ENCODE measurements around the gene HIPK2.

HIPK2 gene

GRCh38 chr7:139526578-139527544, 250.9 kb downstream of the HIPK2 start:
- Histone ChIP-seq H3K4me1 (ENCODE audit: control insufficient read depth, insufficient read depth, low read length, poor library complexity, severe bottlenecking) (no peaks in the 10 kb centered on the region), H3K9me3 (ENCODE audit: control insufficient read depth, low read length) (no peaks in the 10 kb centered on the region), H3K36me3 (ENCODE audit: control insufficient read depth, insufficient read depth, low read length) (no peaks in the 10 kb centered on the region), H3K4me3 (ENCODE audit: insufficient read depth, low read depth, low read length, poor library complexity, severe bottlenecking) (no peak overlapping the region), H3K27me3 (replicated peaks; ENCODE audit: control insufficient read depth, insufficient read depth, low read length, poor library complexity, severe bottlenecking) (peaks cover 6% of the 10 kb centered on the region), H3K27ac (ENCODE audit: insufficient read depth, low read length, poor library complexity, severe bottlenecking) (no peak overlapping the region)
- DNase-seq, result no peak

- Histone ChIP-seq H3K27ac (ENCODE audit: insufficient read depth, low read length, poor library complexity, severe bottlenecking) (no peak overlapping the region), H3K4me3 (ENCODE audit: insufficient read depth, low read depth, low read length, poor library complexity, severe bottlenecking) (no peak overlapping the region), H3K36me3 (ENCODE audit: control insufficient read depth, insufficient read depth, low read length) (no peaks in the 10 kb centered on the region), H3K27me3 (replicated peaks; ENCODE audit: control insufficient read depth, insufficient read depth, low read length, poor library complexity, severe bottlenecking) (peaks cover 6% of the 10 kb centered on the region), H3K9me3 (ENCODE audit: control insufficient read depth, low read length) (no peaks in the 10 kb centered on the region), H3K4me1 (ENCODE audit: control insufficient read depth, insufficient read depth, low read length, poor library complexity, severe bottlenecking) (no peaks in the 10 kb centered on the region)
- no peak for DNase-seq
Measured at GRCh38 chr7:139525750-139526149, 252.0 kb downstream of the HIPK2 start.

GRCh38 chr7:139525239-139525638, 252.6 kb downstream of the HIPK2 start:
- Histone ChIP-seq H3K4me1 (ENCODE audit: control insufficient read depth, insufficient read depth, low read length, poor library complexity, severe bottlenecking) (no peaks in the 10 kb centered on the region), H3K36me3 (ENCODE audit: control insufficient read depth, insufficient read depth, low read length) (no peaks in the 10 kb centered on the region), H3K9me3 (ENCODE audit: control insufficient read depth, low read length) (no peaks in the 10 kb centered on the region), H3K27me3 (replicated peaks; ENCODE audit: control insufficient read depth, insufficient read depth, low read length, poor library complexity, severe bottlenecking) (peaks cover 6% of the 10 kb centered on the region), H3K27ac (ENCODE audit: insufficient read depth, low read length, poor library complexity, severe bottlenecking) (no peak overlapping the region), H3K4me3 (ENCODE audit: insufficient read depth, low read depth, low read length, poor library complexity, severe bottlenecking) (no peak overlapping the region)
- no peak for DNase-seq

DNA sequence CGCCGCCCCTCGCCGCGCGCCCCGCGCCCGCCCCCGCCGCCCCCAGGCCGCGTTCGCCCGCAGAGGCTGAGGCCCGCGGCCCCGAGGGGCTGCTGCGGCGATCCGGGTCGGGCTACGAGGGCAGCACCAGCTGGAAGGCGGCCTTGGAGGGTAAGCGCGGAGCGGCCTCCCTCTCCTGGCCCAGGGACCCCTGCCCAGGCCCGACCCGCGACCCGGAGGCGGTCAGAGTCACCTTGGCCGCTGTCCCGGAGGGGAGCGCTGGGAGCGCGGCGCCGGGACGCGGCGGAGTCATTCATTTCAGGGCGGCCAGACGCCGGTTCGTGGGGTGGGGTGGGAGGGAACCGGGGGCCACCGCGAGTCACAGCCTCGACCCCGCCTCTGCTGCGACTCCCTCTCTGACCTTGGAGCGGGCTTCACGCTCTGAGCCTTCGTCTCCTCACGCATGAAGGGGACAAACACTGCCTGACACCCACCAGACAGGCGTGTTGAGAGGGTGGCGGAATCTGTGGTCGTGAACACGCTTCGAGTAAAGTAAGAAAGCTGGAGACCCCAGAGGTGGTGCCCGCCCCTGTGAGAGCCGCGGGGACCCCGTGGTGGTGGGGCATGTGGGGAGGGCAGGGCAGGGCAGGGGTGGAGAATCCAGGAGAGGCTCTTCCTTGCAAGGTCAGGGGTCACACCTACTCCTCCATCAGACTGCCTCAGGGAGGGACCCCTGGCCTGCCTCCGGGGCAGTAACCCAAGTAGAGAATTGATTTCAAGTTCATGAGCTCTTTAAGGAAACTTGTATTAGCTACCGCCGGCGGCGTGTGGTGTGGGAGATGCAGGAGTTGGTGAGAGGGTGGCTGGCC, 253.6 kb downstream of the HIPK2 start:
- H3K4me1 ChIP-seq (ENCODE audit: control insufficient read depth, insufficient read depth, low read length, poor library complexity, severe bottlenecking), result no peaks in the 10 kb centered on the region
- H3K4me3 ChIP-seq (ENCODE audit: insufficient read depth, low read depth, low read length, poor library complexity, severe bottlenecking), result no peak overlapping the region
- no peaks in the 10 kb centered on the region for H3K36me3 ChIP-seq (ENCODE audit: control insufficient read depth, insufficient read depth, low read length)
- H3K27ac ChIP-seq (ENCODE audit: insufficient read depth, low read length, poor library complexity, severe bottlenecking), result no peak overlapping the region
- H3K27me3 ChIP-seq (replicated peaks; ENCODE audit: control insufficient read depth, insufficient read depth, low read length, poor library complexity, severe bottlenecking), result peaks cover 6% of the 10 kb centered on the region
- H3K9me3 ChIP-seq (ENCODE audit: control insufficient read depth, low read length), result no peaks in the 10 kb centered on the region
- DNase-seq, result no peak

DNA sequence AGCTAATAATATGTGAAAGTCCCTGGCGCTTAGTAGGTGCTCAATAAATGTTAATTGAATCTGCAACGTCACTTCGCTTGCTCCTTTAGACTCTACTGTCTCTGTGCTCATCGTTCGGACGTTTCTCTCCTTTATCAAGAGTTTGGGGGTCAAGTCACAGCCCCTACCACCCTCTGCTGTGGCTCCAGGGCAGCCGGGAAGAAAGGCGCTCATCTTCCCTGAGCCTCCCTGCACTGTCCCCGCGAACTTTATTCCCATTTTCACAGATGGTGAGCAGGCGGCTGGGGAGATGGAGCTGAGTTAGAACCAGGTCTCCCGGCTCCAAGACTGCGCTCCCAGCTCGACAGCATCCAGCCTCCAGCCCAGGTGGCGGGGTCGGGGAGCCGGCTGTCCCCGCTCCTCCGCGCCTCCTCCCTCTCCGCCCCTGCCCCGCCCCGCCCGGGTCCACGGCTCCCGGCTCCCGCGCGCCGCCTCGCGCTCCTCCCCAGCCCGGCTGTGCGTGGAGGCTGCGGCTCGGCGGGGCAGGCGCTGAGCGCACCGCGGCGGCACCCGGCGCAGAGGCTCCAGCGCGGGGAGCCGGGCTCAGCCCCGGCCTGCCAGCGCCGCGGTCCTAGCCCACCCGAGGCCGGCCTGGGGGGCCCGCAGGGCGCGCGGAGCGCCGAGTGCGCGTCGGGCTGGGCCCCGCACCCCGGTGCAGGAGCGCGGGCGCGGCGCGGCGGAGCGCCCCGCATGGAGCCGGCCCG, 254.4 kb downstream of the HIPK2 start, which contains the start of gene CLEC2L:
CLEC2L (plus strand) TSS at position 487 of the 743 bp plus-strand sequence; CDS start at position 730, 243 bp downstream.
- Histone ChIP-seq H3K4me3 (ENCODE audit: insufficient read depth, low read depth, low read length, poor library complexity, severe bottlenecking) (no peak within 1 kb of the TSS), H3K36me3 (ENCODE audit: control insufficient read depth, insufficient read depth, low read length) (no peaks in the 10 kb centered on the region), H3K9me3 (ENCODE audit: control insufficient read depth, low read length) (no peaks in the 10 kb centered on the region), H3K27ac (ENCODE audit: insufficient read depth, low read length, poor library complexity, severe bottlenecking) (no peak within 1 kb of the TSS), H3K27me3 (replicated peaks; ENCODE audit: control insufficient read depth, insufficient read depth, low read length, poor library complexity, severe bottlenecking) (peaks cover 6% of the 10 kb centered on the region), H3K4me1 (ENCODE audit: control insufficient read depth, insufficient read depth, low read length, poor library complexity, severe bottlenecking) (no peaks in the 10 kb centered on the region)
- DNase-seq, result no peak

GRCh38 chr7:139522830-139523198, 255.0 kb downstream of the HIPK2 start:
- H3K4me1 ChIP-seq (ENCODE audit: control insufficient read depth, insufficient read depth, low read length, poor library complexity, severe bottlenecking), result no peaks in the 10 kb centered on the region
- H3K27me3 ChIP-seq (replicated peaks; ENCODE audit: control insufficient read depth, insufficient read depth, low read length, poor library complexity, severe bottlenecking), result peaks cover 6% of the 10 kb centered on the region
- H3K9me3 ChIP-seq (ENCODE audit: control insufficient read depth, low read length), result no peaks in the 10 kb centered on the region
- H3K36me3 ChIP-seq (ENCODE audit: control insufficient read depth, insufficient read depth, low read length), result no peaks in the 10 kb centered on the region
- H3K4me3 ChIP-seq (ENCODE audit: insufficient read depth, low read depth, low read length, poor library complexity, severe bottlenecking), result no peak overlapping the region
- no peak for DNase-seq
- H3K27ac ChIP-seq (ENCODE audit: insufficient read depth, low read length, poor library complexity, severe bottlenecking), result no peak overlapping the region

- no peak for DNase-seq
- H3K27me3 ChIP-seq (replicated peaks; ENCODE audit: control insufficient read depth, insufficient read depth, low read length, poor library complexity, severe bottlenecking), result peaks cover 6% of the 10 kb centered on the region
- H3K9me3 ChIP-seq (ENCODE audit: control insufficient read depth, low read length), result no peaks in the 10 kb centered on the region
- no peak overlapping the region for H3K27ac ChIP-seq (ENCODE audit: insufficient read depth, low read length, poor library complexity, severe bottlenecking)
- no peak overlapping the region for H3K4me3 ChIP-seq (ENCODE audit: insufficient read depth, low read depth, low read length, poor library complexity, severe bottlenecking)
- H3K4me1 ChIP-seq (ENCODE audit: control insufficient read depth, insufficient read depth, low read length, poor library complexity, severe bottlenecking), result no peaks in the 10 kb centered on the region
- H3K36me3 ChIP-seq (ENCODE audit: control insufficient read depth, insufficient read depth, low read length), result no peaks in the 10 kb centered on the region
Measured at GRCh38 chr7:139521439-139521838, 256.4 kb downstream of the HIPK2 start.

DNA sequence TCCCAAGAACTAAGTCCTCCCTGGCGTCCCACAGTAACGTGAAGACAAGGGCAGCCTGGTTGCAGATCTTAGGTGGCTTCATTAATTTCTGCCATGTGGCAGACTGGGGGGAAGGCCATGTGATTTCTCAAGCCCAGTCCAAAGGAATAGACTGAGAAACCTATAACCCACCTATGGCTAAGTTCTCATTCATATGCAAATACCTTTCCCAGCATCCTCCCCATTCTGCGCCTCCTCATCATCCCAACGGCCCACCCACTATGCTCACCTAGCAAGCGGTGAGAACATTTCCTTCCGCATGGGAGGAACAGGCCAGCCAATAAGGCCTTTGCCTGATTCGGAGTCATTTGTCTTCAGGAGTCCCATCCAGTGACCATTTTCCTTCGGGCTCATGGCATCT, 262.5 kb downstream of the HIPK2 start:
- H3K27me3 ChIP-seq (replicated peaks; ENCODE audit: control insufficient read depth, insufficient read depth, low read length, poor library complexity, severe bottlenecking), result no peaks in the 10 kb centered on the region
- H3K27ac ChIP-seq (ENCODE audit: insufficient read depth, low read length, poor library complexity, severe bottlenecking), result no peak overlapping the region
- no peak overlapping the region for H3K4me3 ChIP-seq (ENCODE audit: insufficient read depth, low read depth, low read length, poor library complexity, severe bottlenecking)
- H3K9me3 ChIP-seq (ENCODE audit: control insufficient read depth, low read length), result no peaks in the 10 kb centered on the region
- H3K36me3 ChIP-seq (ENCODE audit: control insufficient read depth, insufficient read depth, low read length), result no peaks in the 10 kb centered on the region
- H3K4me1 ChIP-seq (ENCODE audit: control insufficient read depth, insufficient read depth, low read length, poor library complexity, severe bottlenecking), result no peaks in the 10 kb centered on the region
- DNase-seq, result no peak
